Pancreas (tissue), 10 donors: ENCODE data around the gene NUAK1. TPM values are rescaled to one million over a fixed set of nuclear protein-coding genes. Genes with fewer than 3 reads are reported as not detected.

Experiments
- ATAC-seq, 4 donors: fragments of 200-7000 bp; cut with Tn5 transposase; one replicate each; pipeline versions ENCODE4 v1.8.0 to v1.9.1; 2020; ENCODE audit warnings: mild to moderate bottlenecking in 4 of 4, moderate library complexity in 4 of 4
- DNase-seq, 6 donors: peaks; one replicate each; pipeline ENCODE4 v3.0.0-alpha.2; 2020
- FAIRE-seq: peaks from 2 replicates; lab custom pipeline; 2012; peaks lifted over from hg19 to GRCh38; lab: Jason Lieb, UNC
- H3K27ac ChIP-seq, 4 donors: fragments of 200-600 bp; sonication (generic); 1 replicate in 3 of 4; 2 replicates in 1 of 4; pipeline versions ENCODE4 v1.5.0 to v1.8.0; 2020
- H3K27me3 ChIP-seq, 4 donors: fragments of 200-600 bp; one replicate each; pipeline ENCODE4 v1.8.0; 2021
- H3K36me3 ChIP-seq, 3 donors: fragments of 200-600 bp; sonication (generic) in 1 of 3; one replicate each; pipeline versions ENCODE4 v1.5.0 to v1.8.0; 2020 to 2021
- H3K4me1 ChIP-seq, 3 donors: fragments of 200-600 bp; one replicate each; pipeline ENCODE4 v1.8.0; 2021
- H3K4me3 ChIP-seq, 4 donors: fragments of 200-600 bp; sonication (generic) in 2 of 4; one replicate each; pipeline versions ENCODE4 v1.5.0 to v1.8.0; 2020 to 2021
- H3K9me3 ChIP-seq, 4 donors: fragments of 200-600 bp; one replicate each; pipeline ENCODE4 v1.8.0; 2021
- WGBS, 2 donors: extraction: QIAGEN DNeasy Blood & Tissue Kit; methylation state at CpG; one replicate each; pipeline ENCODE4 v1.1.7; 2013; 5-methylcytosine and 5-hydroxymethylcytosine counted together
- intact Hi-C, 3 donors: fragments of 100-400 bp; cut with DNase I; formaldehyde crosslinking; loops; one replicate each; pipeline versions ENCODE4 v1.11.1 to v1.14.2; 2022
- polyA plus RNA-seq, 2 donors: library from polyadenylated mRNA; stranded (reverse); fragments of 200-250 nt; gene quantifications; one replicate each; pipeline ENCODE4 v1.2.3, GENCODE V29; 2013
- total RNA-seq, 6 donors: library from RNA; stranded (reverse); fragmentation: NEBNext Ultra II Directional in 4 of 6; extraction: Animal tissue kit (Norgen Biotek cat#: 25700) in 4 of 6; gene quantifications; one replicate each; pipeline versions ENCODE4 v1.2.1 to v1.2.4, GENCODE V29; 2021 to 2023
- TF ChIP-seq, protein P1 (sequence below), 4 donors: fragments of 200-600 bp; sonication (generic) in 3 of 4; IDR thresholded peaks; one replicate each; pipeline versions ENCODE4 v1.5.0 to v1.8.0; 2021; ENCODE audit warnings: antibody characterized with exemption in 4 of 4
- donor health status: healthy with polysubstance abuse.
- donor health status: DM: no; HTN: no; CAD: no; lungs with moderate emphysema.
- donor health status: DM: no; HTN: no; CAD: no.
- donor health status: control.
- donor health status: control.
- donor health status: Bipolar disorder and iron deficiency.
- donor health status: DM: yes; HTN: yes; CAD: no.
- donor health status: DM: no; HTN: no; CAD: no.
- donor health status: DM: no; HTN: no; CAD: no.
- donor health status: DM: yes; HTN: yes; CAD: no.

The NUAK1 gene
- total and polyA plus RNA-seq, 8 donors = 1.6 to 6.5 (median 2.6) TPM

DNA sequence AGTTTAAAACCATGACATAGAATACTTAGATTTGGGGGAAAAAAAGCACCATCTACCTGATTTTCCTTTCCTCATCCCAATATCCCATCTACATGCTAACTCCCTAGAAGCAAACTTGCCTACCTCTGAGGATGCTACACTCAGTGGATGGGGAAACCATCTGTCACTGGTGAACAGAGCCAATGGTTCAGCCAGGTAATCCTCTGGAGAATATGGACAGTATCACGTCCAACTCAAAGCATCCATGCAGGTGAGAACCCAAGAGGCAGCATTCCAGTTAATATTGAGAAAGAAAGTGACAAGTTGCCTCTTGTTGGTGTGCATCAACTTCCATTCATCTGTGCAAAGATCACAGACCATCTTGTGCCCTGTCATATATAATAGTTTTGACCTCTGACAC lies 73.2 kb downstream of the NUAK1 start:
- no peak for FAIRE-seq
- WGBS, 2 donors = 0 to 92% methylated on average over 1 of the region's 1 CpG
- no peak for ATAC-seq
- H3K4me1 ChIP-seq = no peaks in the 10 kb centered on the region
- no peak overlapping the region for H3K4me3 ChIP-seq
- no peak overlapping the region for H3K27ac ChIP-seq
- TF ChIP-seq, protein P1, sequence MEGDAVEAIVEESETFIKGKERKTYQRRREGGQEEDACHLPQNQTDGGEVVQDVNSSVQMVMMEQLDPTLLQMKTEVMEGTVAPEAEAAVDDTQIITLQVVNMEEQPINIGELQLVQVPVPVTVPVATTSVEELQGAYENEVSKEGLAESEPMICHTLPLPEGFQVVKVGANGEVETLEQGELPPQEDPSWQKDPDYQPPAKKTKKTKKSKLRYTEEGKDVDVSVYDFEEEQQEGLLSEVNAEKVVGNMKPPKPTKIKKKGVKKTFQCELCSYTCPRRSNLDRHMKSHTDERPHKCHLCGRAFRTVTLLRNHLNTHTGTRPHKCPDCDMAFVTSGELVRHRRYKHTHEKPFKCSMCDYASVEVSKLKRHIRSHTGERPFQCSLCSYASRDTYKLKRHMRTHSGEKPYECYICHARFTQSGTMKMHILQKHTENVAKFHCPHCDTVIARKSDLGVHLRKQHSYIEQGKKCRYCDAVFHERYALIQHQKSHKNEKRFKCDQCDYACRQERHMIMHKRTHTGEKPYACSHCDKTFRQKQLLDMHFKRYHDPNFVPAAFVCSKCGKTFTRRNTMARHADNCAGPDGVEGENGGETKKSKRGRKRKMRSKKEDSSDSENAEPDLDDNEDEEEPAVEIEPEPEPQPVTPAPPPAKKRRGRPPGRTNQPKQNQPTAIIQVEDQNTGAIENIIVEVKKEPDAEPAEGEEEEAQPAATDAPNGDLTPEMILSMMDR (IDR thresholded peaks at IDR 0.05) = no peak
- H3K9me3 ChIP-seq = no peaks in the 10 kb centered on the region
- intact Hi-C loops = no loop called here
- H3K27me3 ChIP-seq = no peaks in the 10 kb centered on the region
- peaks cover 0 to 5% (median 0%) of the 10 kb centered on the region in 3 donors for H3K36me3 ChIP-seq
- no peak for DNase-seq

DNA sequence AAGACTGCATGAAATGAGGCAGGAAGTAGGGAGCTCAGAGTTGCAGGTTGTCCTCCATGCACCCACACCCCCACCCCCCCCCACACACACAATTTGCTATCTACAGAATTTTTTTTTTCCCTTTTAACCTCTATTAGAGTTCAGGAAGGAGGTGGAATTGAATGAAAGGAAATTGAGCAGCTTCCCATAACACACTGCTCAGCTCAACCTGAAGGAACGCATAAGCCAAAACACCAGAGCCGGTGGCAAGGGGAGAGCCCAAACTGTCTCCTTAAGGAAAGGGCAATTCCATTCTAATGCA lies 74.1 kb downstream of the NUAK1 start:
- H3K36me3 ChIP-seq = peaks cover 0 to 5% (median 0%) of the 10 kb centered on the region in 3 donors
- H3K27me3 ChIP-seq = no peaks in the 10 kb centered on the region
- H3K4me3 ChIP-seq = no peak overlapping the region
- 94 to 98% methylated on average over 2 of the region's 2 CpGs for WGBS, 2 donors
- H3K9me3 ChIP-seq = no peaks in the 10 kb centered on the region
- DNase-seq (no peak), FAIRE-seq (no peak), ATAC-seq (no peak)
- H3K27ac ChIP-seq = no peak overlapping the region
- H3K4me1 ChIP-seq = no peaks in the 10 kb centered on the region
- TF ChIP-seq, protein P1 (IDR thresholded peaks at IDR 0.05) = no peak
- intact Hi-C loops = no loop called here

DNA sequence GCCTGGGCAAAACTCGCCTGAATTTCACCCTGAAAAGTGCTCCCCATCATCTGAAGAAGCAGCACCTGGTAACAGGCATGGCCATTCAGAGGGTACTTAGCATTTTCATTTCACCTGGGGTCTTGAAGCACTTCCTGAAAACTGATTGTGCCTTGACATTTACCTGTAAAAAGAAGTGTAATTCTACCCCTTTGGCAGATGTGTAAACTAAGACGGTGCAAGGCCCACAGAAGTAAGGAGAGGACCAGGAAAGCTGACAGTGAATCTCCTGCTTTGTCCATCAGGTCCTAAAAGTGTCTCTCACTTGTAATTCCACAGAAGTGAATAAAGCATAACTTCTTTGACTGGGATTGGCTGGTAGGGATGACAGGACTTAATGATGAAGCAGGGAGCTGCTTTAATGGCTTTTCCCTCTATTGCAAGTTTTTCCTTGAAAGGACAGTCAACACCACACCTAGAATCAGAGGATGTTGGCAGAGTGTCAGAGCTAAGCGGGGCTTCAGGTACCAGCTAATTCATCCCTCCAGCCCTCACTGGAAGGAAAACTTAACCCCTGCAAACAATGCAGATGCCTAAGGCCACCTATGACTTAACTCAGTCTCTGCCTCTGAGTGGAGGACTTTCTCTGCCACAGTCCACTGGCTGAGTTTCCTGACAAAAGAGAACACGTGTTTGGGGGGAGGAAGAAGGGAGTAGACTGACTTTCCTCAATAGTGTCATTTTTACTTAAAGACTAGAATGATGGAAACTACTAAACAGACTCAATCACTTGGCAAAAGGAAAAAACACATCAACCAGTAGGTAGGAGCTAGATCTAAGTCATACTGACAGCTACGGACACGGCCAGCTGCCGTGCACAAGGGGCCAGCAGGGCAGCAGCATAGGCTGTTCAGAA lies 74.7 kb downstream of the NUAK1 start:
- TF ChIP-seq, protein P1 (IDR thresholded peaks at IDR 0.05) = no peak
- no peaks in the 10 kb centered on the region for H3K4me1 ChIP-seq
- H3K27ac ChIP-seq = no peak overlapping the region
- no peaks in the 10 kb centered on the region for H3K27me3 ChIP-seq
- intact Hi-C loops = no loop called here
- H3K4me3 ChIP-seq = no peak overlapping the region
- FAIRE-seq (no peak), ATAC-seq (no peak), DNase-seq (no peak)
- 83 to 88% methylated on average over 7 of the region's 7 CpGs for WGBS, 2 donors
- peaks cover 0 to 5% (median 0%) of the 10 kb centered on the region in 3 donors for H3K36me3 ChIP-seq
- H3K9me3 ChIP-seq = no peaks in the 10 kb centered on the region

DNA sequence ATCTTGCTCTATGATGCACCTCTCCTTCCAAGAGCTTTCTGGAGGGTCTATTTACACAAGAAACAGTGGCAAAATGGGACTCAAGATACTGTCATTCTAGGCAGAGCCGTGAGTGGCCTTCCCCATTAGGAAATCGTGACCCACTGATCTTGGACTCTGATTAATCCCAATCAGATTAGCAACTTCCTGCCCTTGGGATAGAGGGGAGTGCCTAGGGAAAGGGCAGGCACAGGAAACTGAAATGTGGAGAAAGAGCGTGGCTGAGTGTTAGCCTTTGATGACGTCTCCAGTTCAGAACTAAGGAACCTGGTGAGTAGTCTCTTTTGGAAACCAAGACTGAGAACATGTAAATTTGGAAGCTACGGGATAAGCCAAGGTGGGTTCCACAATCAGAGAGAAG lies 76.1 kb downstream of the NUAK1 start:
- Histone ChIP-seq H3K4me3 (no peak overlapping the region), H3K9me3 (no peaks in the 10 kb centered on the region), H3K27ac (no peak overlapping the region), H3K36me3 (peaks cover 0 to 5% (median 0%) of the 10 kb centered on the region in 3 donors), H3K4me1 (no peaks in the 10 kb centered on the region), H3K27me3 (no peaks in the 10 kb centered on the region)
- intact Hi-C loops = no loop called here
- no peak for FAIRE-seq
- DNase-seq = no peak
- WGBS, 2 donors = 79 to 84% methylated on average over 5 of the region's 5 CpGs
- TF ChIP-seq, protein P1 (IDR thresholded peaks at IDR 0.05) = no peak
- ATAC-seq = no peak
